ENCODE results near the gene SLC12A9. TPM values are rescaled to one million over a fixed set of nuclear protein-coding genes. Genes with fewer than 3 reads are reported as not detected.
A peak's percentile ranks its signal among the peaks of the same experiment; 100 is the strongest.

Gene SLC12A9
- total RNA-seq, 1 experiment from 2014 or later, result 24.6 TPM

- Histone ChIP-seq H3K4me3 (replicated peaks in 1 of 2; ENCODE audit: low read depth in 1 of 2, low read length in 2 of 2) (no peak overlapping the region), H3K79me2 (ENCODE audit: insufficient read depth, low read length) (peaks cover 58% of the 10 kb centered on the region), H3K4me1 (ENCODE audit: control insufficient read depth in 1 of 2, insufficient read depth in 2 of 2, low read length in 2 of 2) (peaks cover 8 to 45% of the 10 kb centered on the region in 2 experiments), H4K20me1 (ENCODE audit: insufficient read depth) (no peaks in the 10 kb centered on the region), H3K9ac (ENCODE audit: low read length) (peak overlapping the region; percentile 97; the same call in 1 of the 2 replicates), H3K9me2 (ENCODE audit: insufficient read depth) (no peaks in the 10 kb centered on the region), H3K4me2 (ENCODE audit: low read length) (peak overlapping the region; percentile 98), H3K27ac (ENCODE audit: low read depth, low read length) (peak overlapping the region; percentile 78), H3K27me3 (ENCODE audit: insufficient read depth, low read length) (no peaks in the 10 kb centered on the region), H3K36me3 (ENCODE audit: control insufficient read depth in 1 of 2, insufficient read depth in 2 of 2, low read length in 2 of 2) (peaks cover 39 to 63% of the 10 kb centered on the region in 2 experiments; a peak in 3 of 4 replicates), H3K9me3 (ENCODE audit: control insufficient read depth in 1 of 2, insufficient read depth in 1 of 2, low read depth in 1 of 2, low read length in 2 of 2) (no peaks in the 10 kb centered on the region), H2AFZ (ENCODE audit: low read depth, low read length, poor library complexity, severe bottlenecking) (no peak overlapping the region)
- intact Hi-C loops (cut with micrococcal nuclease), result no loop called here
- no peak for TF ChIP-seq RAD21 (IDR thresholded peaks at IDR 0.05; ENCODE audit: low read depth)
- TF ChIP-seq SP1 (IDR thresholded peaks at IDR 0.05; ENCODE audit: low read depth), result no peak
- TF ChIP-seq REST (IDR thresholded peaks at IDR 0.05; ENCODE audit: low read depth), result no peak
- no peak for TF ChIP-seq JUND (IDR thresholded peaks at IDR 0.05)
- ChIA-PET RAD21 (ENCODE audit: low non-redundant PET in 1 of 2, low total read pairs in 2 of 2, uncharacterized antibody in 2 of 2, unreplicated experiment in 2 of 2) (no interaction called here), CTCF (no interaction called here), POLR2A (interaction anchor here (2.7 kb wide), 1 partner anchor 13 kb away, joined by 31 read pairs; the partner anchor contains the start of gene SRRT)
- BruUV-seq (replicated peaks), result TSS peak; percentile 52
- no peak for DNase-seq (ENCODE audit: low read depth, low spot score)
- no peak for ATAC-seq
These were observed 35.2 kb downstream of the SLC12A9 start for GRCh38 chr7:100887516-100888290.
